ENCODE data around the gene RBM15B. TPM values are rescaled to one million over a fixed set of nuclear protein-coding genes. Genes with fewer than 3 reads are reported as not detected.
"Not testable (repeated sequence)": the region's sequence is repeated elsewhere in the genome, so short reads cannot be mapped to it uniquely, and the experiment has no call there.

The RBM15B gene, protein sequence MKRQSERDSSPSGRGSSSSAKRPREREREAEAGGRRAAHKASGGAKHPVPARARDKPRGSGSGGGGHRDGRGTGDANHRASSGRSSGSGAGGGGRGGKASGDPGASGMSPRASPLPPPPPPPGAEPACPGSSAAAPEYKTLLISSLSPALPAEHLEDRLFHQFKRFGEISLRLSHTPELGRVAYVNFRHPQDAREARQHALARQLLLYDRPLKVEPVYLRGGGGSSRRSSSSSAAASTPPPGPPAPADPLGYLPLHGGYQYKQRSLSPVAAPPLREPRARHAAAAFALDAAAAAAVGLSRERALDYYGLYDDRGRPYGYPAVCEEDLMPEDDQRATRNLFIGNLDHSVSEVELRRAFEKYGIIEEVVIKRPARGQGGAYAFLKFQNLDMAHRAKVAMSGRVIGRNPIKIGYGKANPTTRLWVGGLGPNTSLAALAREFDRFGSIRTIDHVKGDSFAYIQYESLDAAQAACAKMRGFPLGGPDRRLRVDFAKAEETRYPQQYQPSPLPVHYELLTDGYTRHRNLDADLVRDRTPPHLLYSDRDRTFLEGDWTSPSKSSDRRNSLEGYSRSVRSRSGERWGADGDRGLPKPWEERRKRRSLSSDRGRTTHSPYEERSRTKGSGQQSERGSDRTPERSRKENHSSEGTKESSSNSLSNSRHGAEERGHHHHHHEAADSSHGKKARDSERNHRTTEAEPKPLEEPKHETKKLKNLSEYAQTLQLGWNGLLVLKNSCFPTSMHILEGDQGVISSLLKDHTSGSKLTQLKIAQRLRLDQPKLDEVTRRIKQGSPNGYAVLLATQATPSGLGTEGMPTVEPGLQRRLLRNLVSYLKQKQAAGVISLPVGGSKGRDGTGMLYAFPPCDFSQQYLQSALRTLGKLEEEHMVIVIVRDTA
- 19.3 TPM for polyA plus RNA-seq (ENCODE audit: insufficient read length)

DNA sequence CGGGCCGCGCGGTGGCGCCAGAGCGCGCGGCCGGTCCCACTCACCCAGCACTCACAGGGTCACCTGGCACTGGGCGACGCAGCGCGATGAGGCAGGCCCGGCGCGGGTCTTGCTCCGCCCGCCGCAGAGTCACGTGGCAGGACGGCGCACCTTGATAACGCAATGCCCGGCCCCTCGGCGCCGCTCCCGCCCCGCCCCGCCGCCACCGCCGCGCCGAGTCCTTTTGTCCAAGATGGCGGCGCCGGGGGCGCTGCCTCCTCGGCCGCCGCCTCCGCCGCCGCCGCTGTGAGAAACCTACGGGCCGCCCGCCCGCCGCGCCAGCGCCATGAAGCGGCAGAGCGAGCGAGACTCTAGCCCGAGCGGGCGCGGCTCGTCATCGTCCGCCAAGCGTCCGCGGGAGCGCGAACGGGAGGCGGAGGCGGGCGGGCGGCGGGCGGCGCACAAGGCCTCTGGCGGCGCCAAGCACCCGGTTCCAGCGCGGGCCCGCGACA, at the start of gene RBM15B:
RBM15B (plus strand) TSS at position 211 of the 491 bp plus-strand sequence; CDS start at position 326, 115 bp downstream.
- peak; percentile 89 for DNase-seq (ENCODE audit: low read depth)

DNA sequence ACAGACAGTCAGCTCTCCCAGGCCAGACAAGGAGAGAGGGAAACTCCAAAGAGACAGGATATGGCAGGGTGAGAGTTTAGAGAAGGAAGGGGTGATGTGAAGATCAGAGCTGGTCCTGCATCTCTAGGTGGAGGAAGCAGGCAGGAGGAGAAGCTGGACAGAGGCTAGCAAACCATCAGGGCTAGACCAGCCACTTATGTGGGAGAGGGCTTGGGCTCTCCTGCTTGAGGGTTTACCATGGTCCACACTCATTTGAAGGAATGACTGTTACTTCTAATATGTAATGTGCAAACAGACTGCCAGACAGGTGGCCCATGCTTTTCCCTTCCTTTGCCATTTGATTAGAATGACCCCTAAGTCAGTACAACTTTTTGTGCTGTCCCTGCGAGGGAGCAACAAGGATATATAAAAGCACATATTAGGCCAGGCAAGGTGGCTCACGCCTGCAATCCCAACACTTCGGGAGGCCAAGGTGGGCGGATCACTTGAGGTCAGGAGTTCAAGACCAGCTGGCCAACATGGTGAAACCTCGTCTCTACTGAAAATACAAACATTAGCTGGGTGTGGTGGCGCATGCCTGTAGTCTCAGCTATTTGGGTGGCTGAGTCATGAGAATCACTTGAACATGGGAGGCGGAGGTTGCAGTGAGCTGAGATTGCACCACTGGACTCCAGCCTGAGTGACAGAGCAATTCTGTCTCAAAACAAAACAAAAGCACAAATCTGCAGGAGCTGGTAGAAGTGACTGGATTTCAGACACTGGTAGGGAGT, 47.0 kb upstream of the RBM15B start:
- DNase-seq (ENCODE audit: low read depth), result no peak

DNA sequence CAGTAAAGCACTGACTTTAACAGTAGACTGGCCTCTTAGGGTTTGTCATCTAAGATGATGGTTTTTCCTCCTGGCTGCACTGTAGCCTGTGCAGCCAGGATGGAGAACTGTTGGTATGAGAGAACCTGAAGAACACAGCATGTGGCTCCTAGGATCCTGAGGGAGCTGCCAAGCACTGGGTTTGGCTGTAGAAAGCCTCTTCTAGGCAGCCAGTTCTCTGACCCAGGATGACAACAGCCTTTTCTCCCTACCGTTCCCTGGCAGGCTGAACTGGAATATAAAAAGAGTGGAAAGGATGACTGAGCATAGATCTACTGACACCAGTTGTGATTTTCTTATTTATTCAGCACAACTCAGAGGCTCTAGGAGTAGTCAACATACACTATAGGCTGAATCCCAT, 40.3 kb upstream of the RBM15B start:
- no peak for DNase-seq (ENCODE audit: low read depth)

DNA sequence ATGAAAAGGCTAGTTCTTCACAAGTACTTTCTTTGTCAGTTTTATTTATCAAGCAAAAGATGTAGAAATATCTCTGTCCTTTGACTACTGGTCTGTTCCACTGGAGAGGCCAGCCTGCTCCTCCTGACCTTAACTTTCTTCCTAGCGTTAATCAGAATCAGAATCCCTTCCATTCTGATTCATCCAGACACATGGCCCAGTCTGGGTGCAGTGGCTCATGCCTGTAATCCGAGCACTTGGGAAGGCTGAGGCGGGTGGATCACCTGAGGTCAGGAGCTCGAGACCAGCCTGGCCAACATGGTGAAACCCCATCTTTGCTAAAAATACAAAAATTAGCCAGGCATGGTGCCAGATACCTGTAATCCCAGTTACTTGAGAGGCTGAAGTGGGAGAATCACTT, 38.0 kb upstream of the RBM15B start:
- no peak for DNase-seq (ENCODE audit: low read depth)

DNA sequence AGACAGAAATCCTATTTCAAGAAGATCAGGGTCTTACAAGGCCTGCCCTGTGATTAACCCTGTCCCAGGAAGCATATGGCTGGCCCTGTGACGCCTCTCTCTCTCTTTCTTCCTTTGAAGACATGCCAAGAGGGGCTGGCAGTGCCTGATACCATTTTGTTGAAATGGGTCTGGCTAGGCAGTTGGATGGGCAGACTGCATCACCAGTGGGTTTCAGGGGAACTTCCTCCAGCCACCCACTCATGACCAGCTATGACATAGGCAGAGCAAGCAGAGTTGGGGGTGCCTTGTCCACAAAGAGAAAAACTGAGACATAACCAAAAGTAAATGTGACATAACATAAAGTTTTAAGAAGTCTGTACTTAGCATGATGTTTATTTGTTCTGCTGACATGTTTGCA, 37.4 kb upstream of the RBM15B start:
- DNase-seq (ENCODE audit: low read depth), result no peak

DNA sequence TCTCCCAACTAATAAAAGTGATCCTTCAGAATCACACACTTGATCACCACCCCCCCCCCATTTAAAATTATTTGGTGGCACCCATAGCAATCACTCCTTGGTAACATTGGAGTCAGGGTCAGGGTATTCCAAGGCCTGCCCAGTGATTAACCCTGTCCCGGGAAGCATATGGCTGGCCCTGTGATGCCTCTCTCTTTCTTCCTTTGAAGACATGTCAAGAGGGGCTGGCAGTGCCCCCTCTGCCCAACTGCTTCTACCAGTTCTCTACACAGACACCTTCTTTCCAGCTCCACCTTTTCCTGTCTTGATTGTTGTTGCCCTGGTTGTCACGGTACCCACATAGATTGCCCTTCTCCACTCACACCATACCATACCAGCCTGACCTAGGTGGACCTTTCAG, 36.9 kb upstream of the RBM15B start:
- DNase-seq (ENCODE audit: low read depth), result no peak

DNA sequence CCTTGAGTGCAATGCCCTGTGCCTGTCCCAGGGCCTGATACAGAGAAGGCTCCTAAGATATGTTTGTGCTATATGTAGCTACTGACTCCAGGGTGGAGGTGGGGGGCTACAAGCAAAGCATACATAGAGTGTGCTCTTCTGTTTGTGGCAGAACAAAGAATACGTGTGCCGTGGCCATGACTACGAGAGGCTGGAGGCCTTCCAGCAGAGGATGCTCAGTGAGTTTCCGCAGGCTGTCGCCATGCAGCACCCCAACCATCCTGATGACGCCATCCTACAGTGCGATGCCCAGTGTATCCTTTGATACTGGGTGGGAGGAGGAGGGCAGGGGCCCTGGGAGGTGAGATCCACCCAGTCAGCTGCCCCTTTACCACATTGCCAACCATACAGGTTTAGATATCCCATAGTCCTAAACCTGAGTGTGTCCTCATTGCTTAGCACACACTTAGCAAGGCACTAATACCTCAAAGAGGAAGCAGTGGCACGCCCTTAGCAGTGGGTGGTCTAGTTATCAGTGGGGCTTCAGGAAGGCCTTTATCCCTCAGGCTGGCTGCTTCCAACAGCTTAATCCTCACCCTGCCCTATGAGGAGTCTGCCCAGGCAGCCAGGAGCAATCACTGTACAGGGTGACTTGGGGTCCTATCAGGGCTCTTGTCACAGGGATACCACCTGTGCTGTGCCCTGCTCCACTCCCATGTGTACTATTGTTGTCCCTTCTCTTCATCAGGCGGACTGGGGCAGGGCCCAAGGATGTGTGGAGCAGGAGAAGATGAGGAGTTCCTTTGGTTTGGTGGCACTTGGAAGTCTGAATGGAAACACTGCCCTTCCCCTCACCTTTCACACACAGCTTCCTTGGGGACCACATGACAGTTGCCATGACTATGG, 36.1 kb upstream of the RBM15B start:
- no peak for DNase-seq (ENCODE audit: low read depth)

DNA sequence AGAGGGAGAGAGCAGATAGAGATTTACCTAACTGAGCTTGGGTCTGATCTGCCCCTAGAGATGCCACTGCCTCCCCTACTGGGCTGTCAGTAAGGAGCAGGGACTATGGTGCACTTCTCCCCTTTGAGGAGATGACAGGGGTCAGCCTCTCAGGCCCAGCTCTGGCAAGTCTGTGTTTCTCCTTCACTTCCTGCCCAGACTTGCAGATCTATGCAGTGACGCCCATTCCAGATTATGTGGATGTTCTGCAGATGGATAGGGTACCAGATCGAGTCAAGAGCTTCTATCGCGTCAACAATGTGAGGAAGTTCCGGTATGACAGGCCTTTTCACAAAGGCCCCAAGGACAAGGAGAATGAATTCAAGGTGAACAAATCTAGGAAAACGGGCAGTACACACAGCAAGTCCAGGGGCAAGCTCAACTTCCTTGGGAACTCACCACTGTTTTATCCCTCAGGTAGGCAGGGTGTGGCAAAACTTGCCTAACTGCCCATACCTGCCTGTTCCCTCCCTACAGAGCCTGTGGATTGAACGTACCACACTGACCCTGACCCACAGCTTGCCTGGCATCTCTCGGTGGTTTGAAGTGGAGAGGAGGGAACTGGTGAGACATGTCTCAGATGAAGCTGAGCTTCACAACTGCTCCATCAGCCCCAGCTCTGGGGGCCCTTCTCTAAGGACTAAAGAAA, 35.0 kb upstream of the RBM15B start:
- no peak for DNase-seq (ENCODE audit: low read depth)

DNA sequence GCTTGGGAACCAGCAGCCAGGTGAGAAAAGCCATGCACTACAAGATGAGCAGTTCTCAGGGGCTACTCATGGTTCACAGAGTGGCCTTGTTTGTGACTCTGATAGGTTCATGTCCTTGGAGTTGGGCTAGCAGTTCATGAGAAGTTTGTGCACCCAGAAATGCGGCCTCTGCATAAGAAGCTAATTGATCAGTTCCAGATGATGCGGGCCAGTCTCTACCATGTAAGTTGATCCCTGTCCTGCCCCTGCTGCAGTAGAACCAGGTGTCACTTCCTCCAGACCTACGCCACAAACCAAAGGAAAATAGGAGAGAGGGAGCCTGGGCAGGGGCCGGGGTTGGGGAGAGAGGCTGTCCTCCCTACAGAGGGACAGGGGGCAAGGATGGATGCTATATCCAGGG, 33.2 kb upstream of the RBM15B start:
- DNase-seq (ENCODE audit: low read depth), result no peak

DNA sequence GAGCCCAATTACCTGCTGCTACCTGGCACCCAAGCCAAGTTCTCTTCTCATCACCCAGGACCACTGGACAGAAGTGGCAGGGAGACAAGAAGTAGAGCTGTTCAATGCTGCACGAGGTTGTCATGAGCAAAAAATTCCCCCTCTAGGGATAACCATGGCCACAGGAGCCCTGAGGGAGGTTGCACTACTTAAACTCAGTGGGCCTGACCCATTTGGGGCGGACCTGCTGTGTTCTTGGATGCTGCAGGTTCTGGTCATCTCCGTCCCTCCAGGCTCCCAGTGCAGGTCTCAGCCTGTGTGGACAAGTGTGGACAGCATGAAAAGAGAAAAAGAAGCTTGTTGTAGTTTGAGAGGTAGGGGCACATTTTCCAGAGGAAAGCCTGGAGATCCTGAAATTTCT, 32.1 kb upstream of the RBM15B start:
- no peak for DNase-seq (ENCODE audit: low read depth)

DNA sequence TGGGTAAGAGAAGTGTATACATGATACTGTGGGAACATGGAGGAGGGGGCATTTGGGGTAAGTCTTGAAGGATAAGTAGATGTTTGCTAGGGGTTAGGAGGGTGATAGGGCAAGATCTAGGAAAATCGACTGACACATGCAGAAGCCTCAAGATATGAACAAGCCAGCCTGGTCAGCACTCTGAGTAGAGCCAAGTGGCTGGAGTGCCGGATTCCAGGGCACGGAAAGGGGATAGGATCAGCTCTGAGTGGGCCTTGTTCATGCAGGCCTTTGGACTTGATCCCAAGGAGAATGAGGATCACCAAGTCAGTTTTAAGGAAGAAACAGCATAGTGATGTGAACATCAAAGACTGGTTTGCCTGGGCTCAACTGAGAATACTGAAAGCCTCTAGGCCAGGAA, 30.3 kb upstream of the RBM15B start:
- no peak for DNase-seq (ENCODE audit: low read depth)

DNA sequence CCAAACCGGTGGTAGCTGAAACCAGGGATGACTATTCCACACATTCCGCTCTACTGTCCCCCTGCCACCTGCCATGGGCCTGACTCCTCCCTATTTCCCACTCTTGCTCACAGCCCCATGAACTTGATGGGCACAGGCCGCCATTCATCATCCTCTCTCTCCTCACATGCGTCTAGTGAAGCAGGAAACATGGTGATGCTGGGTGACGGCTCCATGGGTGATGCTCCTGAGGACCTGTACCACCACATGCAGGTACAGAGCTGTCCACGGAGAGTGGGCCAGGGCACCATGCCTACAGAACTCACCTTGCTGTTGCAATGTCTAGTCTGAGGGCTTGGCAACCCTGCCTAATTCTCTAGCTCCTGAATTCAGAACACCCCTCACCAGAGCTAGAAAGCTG, 29.3 kb upstream of the RBM15B start:
- DNase-seq (ENCODE audit: low read depth), result no peak

DNA sequence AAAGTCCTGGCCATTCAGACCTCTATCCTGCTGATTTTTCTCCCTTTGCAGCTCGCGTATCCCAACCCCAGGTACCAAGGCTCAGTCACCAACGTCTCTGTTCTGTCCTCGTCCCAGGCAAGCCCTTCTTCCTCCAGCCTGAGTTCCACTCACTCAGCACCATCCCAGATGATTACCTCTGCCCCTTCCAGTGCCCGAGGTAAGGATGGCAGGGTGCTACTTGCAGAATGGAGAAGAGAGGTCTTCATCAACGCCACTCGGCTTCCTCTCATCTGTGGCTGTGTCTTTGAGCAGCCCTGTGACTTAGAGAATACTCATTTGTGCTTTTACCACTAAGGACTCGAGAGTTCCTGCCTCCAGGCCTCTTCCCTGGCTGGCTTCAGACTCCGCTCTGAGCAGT, 28.6 kb upstream of the RBM15B start:
- no peak for DNase-seq (ENCODE audit: low read depth)

DNA sequence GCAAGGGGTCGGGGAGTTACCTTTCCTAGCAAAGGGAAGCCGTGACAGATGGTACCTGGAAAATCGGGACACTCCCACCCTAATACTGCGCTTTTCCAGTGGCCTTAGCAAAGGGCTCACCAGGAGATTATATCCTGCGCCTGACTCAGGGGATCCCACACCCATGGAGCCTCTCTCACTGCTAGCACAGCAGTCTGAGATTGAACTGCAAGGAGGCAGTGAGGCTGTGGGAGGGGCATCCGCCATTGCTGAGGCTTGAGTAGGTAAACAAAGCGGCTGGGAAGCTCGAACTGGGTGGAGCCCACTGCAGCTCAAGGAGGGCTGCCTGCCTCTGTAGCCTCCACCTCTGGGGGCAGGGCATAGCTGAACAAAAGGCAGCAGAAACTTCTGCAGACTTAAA, 22.8 kb upstream of the RBM15B start:
- DNase-seq (ENCODE audit: low read depth), result not testable (repeated sequence)

DNA sequence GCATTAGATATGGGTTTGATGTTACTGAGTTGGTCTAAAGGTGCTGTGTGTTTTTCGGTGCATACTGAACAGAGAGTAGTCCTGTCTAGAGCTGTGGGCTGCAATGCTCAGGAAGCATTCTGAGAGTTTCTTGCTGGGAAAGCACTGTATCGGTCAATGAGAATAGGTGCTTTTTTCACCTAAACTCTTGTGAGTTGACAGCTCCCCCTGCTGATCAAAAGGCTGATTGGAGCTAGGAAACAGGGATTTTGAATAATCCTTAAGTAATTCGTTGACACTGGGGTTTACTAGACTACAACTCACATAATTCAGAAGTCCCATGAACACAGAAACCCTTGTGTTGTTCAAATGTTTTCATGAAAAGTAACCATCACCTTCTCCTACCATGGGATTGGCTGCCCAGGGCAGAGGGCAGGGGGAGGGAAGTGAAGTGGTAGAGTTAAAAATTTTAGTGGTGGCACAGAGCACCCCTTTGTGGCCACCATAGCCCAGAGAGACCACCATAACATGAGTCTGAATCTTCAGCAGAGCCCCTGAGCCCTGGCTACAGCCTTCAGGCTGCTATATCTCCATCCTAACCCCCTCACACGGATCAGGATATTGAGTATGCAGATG, 19.0 kb upstream of the RBM15B start:
- DNase-seq (ENCODE audit: low read depth), result no peak

DNA sequence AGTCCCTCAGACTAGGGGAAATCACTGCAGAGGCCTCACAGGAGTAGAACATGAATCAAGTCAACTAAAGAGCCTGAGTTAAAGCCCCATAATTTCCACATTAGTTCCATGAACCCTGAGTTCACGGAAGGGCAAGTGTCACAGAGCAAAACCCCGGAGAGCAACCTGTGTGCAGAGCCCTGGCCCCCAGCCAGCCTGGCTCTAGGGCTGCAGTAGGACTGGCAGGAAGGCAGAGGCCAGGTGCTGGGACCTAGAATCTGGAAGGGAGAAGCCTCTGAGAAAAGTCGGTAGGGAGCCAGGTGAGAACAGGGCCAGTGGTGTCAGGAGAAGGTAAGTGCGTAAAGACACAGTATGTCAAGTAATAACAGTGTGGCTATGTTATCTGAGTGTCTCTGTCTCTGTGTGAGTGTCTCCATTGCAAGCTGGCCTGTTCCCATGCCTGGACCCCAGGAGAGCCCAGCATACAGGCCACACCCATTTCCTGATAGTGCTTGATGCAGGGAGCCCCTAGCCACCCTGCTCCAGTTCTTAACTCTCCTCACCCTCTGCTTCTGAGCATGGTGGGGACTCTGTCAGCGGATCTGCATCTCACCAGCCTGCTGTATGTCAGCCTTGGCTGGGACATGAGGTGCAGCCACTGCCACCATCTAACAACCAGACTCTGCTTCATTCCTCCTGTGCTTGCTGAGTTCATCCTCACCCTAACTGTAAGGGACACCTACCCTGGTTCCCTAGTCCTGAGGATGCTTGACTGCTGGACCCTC, 17.2 kb upstream of the RBM15B start:
- no peak for DNase-seq (ENCODE audit: low read depth)

DNA sequence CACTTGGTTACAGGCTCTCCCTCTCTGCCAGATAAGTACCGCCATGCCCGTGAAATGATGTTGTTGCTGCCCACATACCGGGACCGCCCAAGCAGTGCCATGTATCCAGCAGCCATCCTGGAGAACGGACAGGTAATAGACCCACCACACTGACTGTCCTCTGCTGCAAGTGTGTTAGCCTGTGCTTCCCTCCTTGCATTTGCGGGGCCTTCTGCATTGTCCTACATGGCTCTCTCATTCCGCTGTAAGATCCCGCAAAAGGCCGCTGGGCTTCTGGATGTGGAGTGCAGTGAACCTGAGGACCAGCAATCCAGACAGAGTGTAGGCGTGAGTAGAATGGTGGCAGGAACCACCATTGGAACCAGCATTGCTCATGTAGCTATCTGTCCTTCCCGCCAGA, 16.6 kb upstream of the RBM15B start:
- DNase-seq (ENCODE audit: low read depth), result no peak

DNA sequence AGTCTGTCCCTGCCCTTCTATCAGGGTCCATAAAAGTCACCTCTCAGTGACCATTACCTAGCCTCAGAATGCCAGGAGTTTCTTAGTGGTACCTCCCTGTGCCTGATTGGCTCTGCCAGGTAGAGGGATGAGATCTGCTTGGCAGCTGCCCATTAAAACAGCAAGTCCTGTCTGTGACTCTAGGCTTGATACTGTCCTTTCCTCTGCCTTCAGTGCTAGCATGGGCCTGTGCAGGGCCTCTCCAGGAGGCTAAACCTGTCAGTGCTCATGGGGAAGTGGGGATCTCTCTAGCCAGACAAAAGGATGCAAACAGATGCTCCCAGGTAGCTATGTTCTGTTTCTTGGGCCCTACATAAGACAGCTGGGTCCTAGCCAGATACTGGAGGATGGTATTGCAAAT, 15.9 kb upstream of the RBM15B start:
- DNase-seq (ENCODE audit: low read depth), result no peak

DNA sequence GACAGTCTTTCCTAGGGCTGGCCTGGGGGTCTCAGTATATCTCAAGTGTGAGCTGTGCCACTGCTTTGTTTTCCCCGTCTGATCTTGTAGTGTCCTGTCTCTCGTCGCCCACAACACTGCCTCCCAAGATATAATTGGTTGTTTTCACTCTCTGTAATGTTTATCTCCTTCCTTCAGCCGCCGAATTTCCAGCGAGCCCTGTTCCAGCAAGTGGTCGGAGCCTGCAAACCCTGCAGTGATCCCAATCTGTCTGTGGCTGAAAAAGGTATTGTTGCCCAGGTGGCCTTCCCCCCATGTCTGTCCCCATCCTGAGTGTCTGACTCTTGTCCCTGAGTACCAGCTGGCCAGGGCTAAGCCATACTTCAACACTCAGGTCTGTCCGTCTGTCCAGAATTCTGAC, 15.5 kb upstream of the RBM15B start:
- DNase-seq (ENCODE audit: low read depth), result no peak
